Measurements from ENCODE around the gene HCAR3. TPM values are rescaled to one million over a fixed set of nuclear protein-coding genes. Genes with fewer than 3 reads are reported as not detected.

HCAR3 gene
- total and polyA plus RNA-seq, 2 donors (not counting 1 experiment from before 2014, with no cell fraction given): under 0.01 TPM; not detected in 1

GRCh38 chr12:122749569-122750332, 33.1 kb upstream of the HCAR3 start:
- H4K20me1 ChIP-seq (ENCODE audit: control insufficient read depth, extremely low read depth, insufficient read depth, low read length): no peaks in the 10 kb centered on the region
- TF ChIP-seq EZH2 (IDR thresholded peaks at IDR 0.05; ENCODE audit: low read length, missing control alignments): no peak
- TF ChIP-seq CTCF (conservative IDR thresholded peaks at IDR 0.05 in 1 of 2, IDR thresholded peaks at IDR 0.05 in 1 of 2; ENCODE audit: low read depth in 1 of 2, low read length in 2 of 2): no peak
- no peak overlapping the region for H3K27ac ChIP-seq (ENCODE audit: insufficient read depth, low read length)
- H3K9me3 ChIP-seq (ENCODE audit: control insufficient read depth, insufficient read depth, low read depth, low read length): no peaks in the 10 kb centered on the region
- H3K4me2 ChIP-seq (ENCODE audit: extremely low read depth, insufficient read depth, low read length): no peak overlapping the region
- peaks cover 3% of the 10 kb centered on the region for H3K36me3 ChIP-seq (ENCODE audit: control insufficient read depth, insufficient read depth, low read length)
- H3K9ac ChIP-seq (ENCODE audit: insufficient read depth, low read length): no peak overlapping the region
- H3K4me1 ChIP-seq (ENCODE audit: control insufficient read depth, extremely low read depth, insufficient read depth, low read length): peaks cover 7% of the 10 kb centered on the region
- H3K79me2 ChIP-seq (ENCODE audit: control insufficient read depth, insufficient read depth, low read length): peaks cover 19% of the 10 kb centered on the region
- no peak overlapping the region for H3K4me3 ChIP-seq (replicated peaks in 1 of 4; ENCODE audit: control extremely low read depth in 1 of 4, insufficient read depth in 1 of 4, low read depth in 3 of 4, low read length in 4 of 4)
- H3K27me3 ChIP-seq (ENCODE audit: control insufficient read depth, insufficient read depth, low read length): no peaks in the 10 kb centered on the region
- no peak for DNase-seq (ENCODE audit: low read depth in 2 of 2)
- no peak overlapping the region for H2AFZ ChIP-seq (ENCODE audit: low read length)

GRCh38 chr12:122747224-122748135, 30.9 kb upstream of the HCAR3 start:
- Histone ChIP-seq H3K36me3 (ENCODE audit: control insufficient read depth, insufficient read depth, low read length) (no peaks in the 10 kb centered on the region), H3K27me3 (ENCODE audit: control insufficient read depth, insufficient read depth, low read length) (no peaks in the 10 kb centered on the region)
- DNase-seq (ENCODE audit: low read depth in 2 of 2): no peak

More at GRCh38 chr12:122747224-122748135, 30.9 kb upstream of the HCAR3 start:
- Histone ChIP-seq H3K4me3 (replicated peaks in 1 of 4; ENCODE audit: control extremely low read depth in 1 of 4, insufficient read depth in 1 of 4, low read depth in 3 of 4, low read length in 4 of 4) (no peak overlapping the region), H3K4me1 (ENCODE audit: control insufficient read depth, extremely low read depth, insufficient read depth, low read length) (no peaks in the 10 kb centered on the region), H3K9me3 (ENCODE audit: control insufficient read depth, insufficient read depth, low read depth, low read length) (no peaks in the 10 kb centered on the region), H3K4me2 (ENCODE audit: extremely low read depth, insufficient read depth, low read length) (no peak overlapping the region), H3K9ac (ENCODE audit: insufficient read depth, low read length) (no peak overlapping the region), H2AFZ (ENCODE audit: low read length) (no peak overlapping the region), H4K20me1 (ENCODE audit: control insufficient read depth, extremely low read depth, insufficient read depth, low read length) (no peaks in the 10 kb centered on the region), H3K79me2 (ENCODE audit: control insufficient read depth, insufficient read depth, low read length) (no peaks in the 10 kb centered on the region), H3K27ac (ENCODE audit: insufficient read depth, low read length) (no peak overlapping the region)
- TF ChIP-seq EZH2 (IDR thresholded peaks at IDR 0.05; ENCODE audit: low read length, missing control alignments) (no peak), CTCF (conservative IDR thresholded peaks at IDR 0.05 in 1 of 2, IDR thresholded peaks at IDR 0.05 in 1 of 2; ENCODE audit: low read depth in 1 of 2, low read length in 2 of 2) (no peak)
